Right renal cortex interstitium (tissue), 3 donors: ENCODE measurements around the gene RASGEF1C. TPM values are rescaled to one million over a fixed set of nuclear protein-coding genes. Genes with fewer than 3 reads are reported as not detected.

Source experiments
- DNase-seq, 3 donors: peaks; one replicate each; pipeline ENCODE4 v3.0.0-alpha.2; 2013; ENCODE audit warnings: low read depth in 3 of 3, low spot score in 2 of 3
- polyA plus RNA-seq, 3 donors: library from polyadenylated mRNA; unstranded; fragments of 120-200 nt; gene quantifications; one replicate each; pipeline ENCODE4 v1.2.1, GENCODE V29; 2013; ENCODE audit not compliant: insufficient read length in 3 of 3

The RASGEF1C gene
- polyA plus RNA-seq, 3 donors, result 0.17 to 1.00 (median 0.27) TPM

- DNase-seq, result no peak
Measured at GRCh38 chr5:180105827-180106312, 103.1 kb downstream of the RASGEF1C start.

GRCh38 chr5:180104168-180104530, 104.9 kb downstream of the RASGEF1C start:
- no peak for DNase-seq

- DNase-seq, result no peak
Measured at GRCh38 chr5:180103487-180104167, 105.4 kb downstream of the RASGEF1C start.

- no peak for DNase-seq
Measured at GRCh38 chr5:180102636-180103035, 106.4 kb downstream of the RASGEF1C start.

GRCh38 chr5:180101451-180102105, 107.4 kb downstream of the RASGEF1C start:
- DNase-seq, result no peak

- no peak for DNase-seq
Measured at GRCh38 chr5:180100621-180101450, 108.2 kb downstream of the RASGEF1C start.

- no peak for DNase-seq
Measured at GRCh38 chr5:180099733-180100611, 109.0 kb downstream of the RASGEF1C start.

GRCh38 chr5:180098991-180099732, 109.8 kb downstream of the RASGEF1C start:
- DNase-seq, result no peak

- DNase-seq, result no peak
Measured at GRCh38 chr5:180098526-180098925, 110.5 kb downstream of the RASGEF1C start.

GRCh38 chr5:180097926-180098325, 111.1 kb downstream of the RASGEF1C start:
- no peak for DNase-seq

- DNase-seq, result no peak
Measured at GRCh38 chr5:180097163-180097894, 111.7 kb downstream of the RASGEF1C start.

- no peak for DNase-seq
Measured at GRCh38 chr5:180096616-180097015, 112.4 kb downstream of the RASGEF1C start.

- DNase-seq, result no peak
Measured at GRCh38 chr5:180095545-180095944, 113.5 kb downstream of the RASGEF1C start.

- DNase-seq, result no peak
Measured at GRCh38 chr5:180093651-180094382, 115.2 kb downstream of the RASGEF1C start.

- no peak for DNase-seq
Measured at GRCh38 chr5:180093241-180093640, 115.8 kb downstream of the RASGEF1C start.

- no peak for DNase-seq
Measured at GRCh38 chr5:180090769-180091546, 118.1 kb downstream of the RASGEF1C start.

GRCh38 chr5:180090098-180090768, 118.8 kb downstream of the RASGEF1C start:
- DNase-seq, result peak; percentile 63 to 71 (median 70)
